ENCODE measurements around the gene RFXANK. TPM values are rescaled to one million over a fixed set of nuclear protein-coding genes. Genes with fewer than 3 reads are reported as not detected.
"Not testable (repeated sequence)": the region's sequence is repeated elsewhere in the genome, so short reads cannot be mapped to it uniquely, and the experiment has no call there.

The RFXANK gene
- total RNA-seq, 2 donors from 2014 or later = 57.4 to 70.0 TPM

- Histone ChIP-seq H3K4me3 (no peak overlapping the region), H3K36me3 (no peaks in the 10 kb centered on the region), H3K9me3 (no peaks in the 10 kb centered on the region), H3K9ac (ENCODE audit: low read depth in 2 of 2, low read length in 2 of 2) (no peak overlapping the region), H3K27me3 (no peaks in the 10 kb centered on the region), H3K4me1 (peaks cover 6% of the 10 kb centered on the region), H3K27ac (no peak overlapping the region)
- TF ChIP-seq CTCF (IDR thresholded peaks at IDR 0.05) = no peak
- no peak for DNase-seq
- intact Hi-C loops (cut with DNase I) = no loop called here
Observed at GRCh38 chr19:19171821-19172532, 20.1 kb upstream of the RFXANK start.

GRCh38 chr19:19173243-19173642 is 18.8 kb upstream of the RFXANK start:
- intact Hi-C loops (cut with DNase I); H3K9ac ChIP-seq (ENCODE audit: low read depth in 2 of 2, low read length in 2 of 2); DNase-seq; H3K36me3 ChIP-seq; H3K9me3 ChIP-seq; H3K4me1 ChIP-seq; H3K4me3 ChIP-seq; H3K27ac ChIP-seq; H3K27me3 ChIP-seq: not testable (repeated sequence)

GRCh38 chr19:19176950-19177349 is 15.1 kb upstream of the RFXANK start:
- Histone ChIP-seq H3K4me3 (no peak overlapping the region), H3K36me3 (peaks cover 1% of the 10 kb centered on the region), H3K9me3 (no peaks in the 10 kb centered on the region), H3K27ac (no peak overlapping the region), H3K4me1 (no peaks in the 10 kb centered on the region), H3K9ac (ENCODE audit: low read depth in 2 of 2, low read length in 2 of 2) (no peak overlapping the region), H3K27me3 (no peaks in the 10 kb centered on the region)
- DNase-seq = no peak
- intact Hi-C loops (cut with DNase I) = no loop called here
- no peak for TF ChIP-seq CTCF (IDR thresholded peaks at IDR 0.05)

- Histone ChIP-seq H3K4me1 (no peaks in the 10 kb centered on the region), H3K4me3 (no peak overlapping the region), H3K36me3 (peaks cover 4% of the 10 kb centered on the region), H3K9ac (ENCODE audit: low read depth in 2 of 2, low read length in 2 of 2) (no peak overlapping the region), H3K27me3 (no peaks in the 10 kb centered on the region), H3K9me3 (no peaks in the 10 kb centered on the region), H3K27ac (no peak overlapping the region)
- intact Hi-C loops (cut with DNase I) = no loop called here
- no peak for TF ChIP-seq CTCF (IDR thresholded peaks at IDR 0.05)
- no peak for DNase-seq
Observed at GRCh38 chr19:19179548-19180441, 12.3 kb upstream of the RFXANK start.

- DNase-seq = no peak
- peaks cover 4% of the 10 kb centered on the region for H3K36me3 ChIP-seq
- no peaks in the 10 kb centered on the region for H3K4me1 ChIP-seq
- no peak for TF ChIP-seq CTCF (IDR thresholded peaks at IDR 0.05)
- H3K9me3 ChIP-seq = no peaks in the 10 kb centered on the region
- no peak overlapping the region for H3K4me3 ChIP-seq
- H3K9ac ChIP-seq (ENCODE audit: low read depth in 2 of 2, low read length in 2 of 2) = no peak overlapping the region
- no peaks in the 10 kb centered on the region for H3K27me3 ChIP-seq
- intact Hi-C loops (cut with DNase I) = no loop called here
- no peak overlapping the region for H3K27ac ChIP-seq
Observed at GRCh38 chr19:19181488-19181998, 10.5 kb upstream of the RFXANK start.

Measured in colonic mucosa (tissue), 4 donors.